GM10266 (cell line): ENCODE results near the gene CBFA2T2.

Experiments
- DNase-seq: peaks from one replicate; pipeline ENCODE4 v3.0.0; 2012; ENCODE audit errors: extremely low spot score
- CTCF ChIP-seq: IDR thresholded peaks from 2 replicates; pipeline ENCODE4 v1.5.1; 2012; ENCODE audit warnings: mild to moderate bottlenecking, low read depth; ENCODE audit not compliant: control insufficient read depth, insufficient read depth; ENCODE audit errors: missing control alignments

CBFA2T2 gene

GRCh38 chr20:33606118-33606771, 116.3 kb downstream of the CBFA2T2 start:
- DNase-seq, result peak; percentile 36
- no peak for TF ChIP-seq CTCF

- TF ChIP-seq CTCF, result no peak
- DNase-seq, result no peak
Observed at GRCh38 chr20:33609504-33609903, 119.6 kb downstream of the CBFA2T2 start.

- no peak for DNase-seq
- no peak for TF ChIP-seq CTCF
Observed at GRCh38 chr20:33611106-33611505, 121.2 kb downstream of the CBFA2T2 start.

GRCh38 chr20:33612001-33612400, 122.1 kb downstream of the CBFA2T2 start:
- TF ChIP-seq CTCF, result no peak
- DNase-seq, result no peak

- no peak for TF ChIP-seq CTCF
- no peak for DNase-seq
Observed at GRCh38 chr20:33621717-33622400, 132.0 kb downstream of the CBFA2T2 start.

GRCh38 chr20:33622705-33623365, 132.9 kb downstream of the CBFA2T2 start:
- TF ChIP-seq CTCF, result no peak

GRCh38 chr20:33624399-33624798, 134.5 kb downstream of the CBFA2T2 start:
- no peak for DNase-seq
- TF ChIP-seq CTCF, result no peak

More at GRCh38 chr20:33622705-33623365, 132.9 kb downstream of the CBFA2T2 start:
- no peak for DNase-seq
